ENCODE results near the gene CXorf49. TPM values are rescaled to one million over a fixed set of nuclear protein-coding genes. Genes with fewer than 3 reads are reported as not detected.
"Not testable (repeated sequence)": the region's sequence is repeated elsewhere in the genome, so short reads cannot be mapped to it uniquely, and the experiment has no call there.

The CXorf49 gene
- total RNA-seq, result not detected in 2 replicates

GRCh38 chrX:71718185-71718584 is at the start of gene CXorf49:
Gene CXorf49, minus strand, starts transcription at chrX:71718285. Its CDS starts 134 bp downstream, at chrX:71718151.
- CTCF ChIA-PET; intact Hi-C loops (cut with micrococcal nuclease); ATAC-seq (ENCODE audit: low read depth); POLR2A ChIA-PET; H3K9me3 Mint-ChIP-seq; H3K4me3 Mint-ChIP-seq; H3K27me3 Mint-ChIP-seq; H3K4me1 Mint-ChIP-seq; DNase-seq; H3K27ac Mint-ChIP-seq; H3K36me3 Mint-ChIP-seq (ENCODE audit: low read depth): not testable (repeated sequence)

GRCh38 chrX:71767134-71767533 is 49.0 kb upstream of the CXorf49 start:
- H3K4me3 Mint-ChIP-seq, CTCF ChIA-PET, H3K4me1 Mint-ChIP-seq: not testable (repeated sequence)

GRCh38 chrX:71765613-71766012 is 47.5 kb upstream of the CXorf49 start:
- DNase-seq; intact Hi-C loops (cut with micrococcal nuclease): not testable (repeated sequence)

More at GRCh38 chrX:71767134-71767533, 49.0 kb upstream of the CXorf49 start:
- POLR2A ChIA-PET; H3K27ac Mint-ChIP-seq; ATAC-seq (ENCODE audit: low read depth); H3K9me3 Mint-ChIP-seq; intact Hi-C loops (cut with micrococcal nuclease); H3K27me3 Mint-ChIP-seq; H3K36me3 Mint-ChIP-seq (ENCODE audit: low read depth); DNase-seq: not testable (repeated sequence)

GRCh38 chrX:71764832-71765231 is 46.7 kb upstream of the CXorf49 start:
- CTCF ChIA-PET; H3K9me3 Mint-ChIP-seq; POLR2A ChIA-PET; DNase-seq; H3K4me1 Mint-ChIP-seq; H3K27me3 Mint-ChIP-seq; H3K36me3 Mint-ChIP-seq (ENCODE audit: low read depth); ATAC-seq (ENCODE audit: low read depth); H3K4me3 Mint-ChIP-seq; intact Hi-C loops (cut with micrococcal nuclease); H3K27ac Mint-ChIP-seq: not testable (repeated sequence)

More at GRCh38 chrX:71765613-71766012, 47.5 kb upstream of the CXorf49 start:
- H3K27ac Mint-ChIP-seq; H3K36me3 Mint-ChIP-seq (ENCODE audit: low read depth); POLR2A ChIA-PET; H3K9me3 Mint-ChIP-seq; ATAC-seq (ENCODE audit: low read depth); H3K4me3 Mint-ChIP-seq; H3K4me1 Mint-ChIP-seq; CTCF ChIA-PET; H3K27me3 Mint-ChIP-seq: not testable (repeated sequence)

- DNase-seq; H3K27me3 Mint-ChIP-seq; H3K4me3 Mint-ChIP-seq; H3K27ac Mint-ChIP-seq; H3K36me3 Mint-ChIP-seq (ENCODE audit: low read depth); H3K4me1 Mint-ChIP-seq; POLR2A ChIA-PET; CTCF ChIA-PET; H3K9me3 Mint-ChIP-seq; ATAC-seq (ENCODE audit: low read depth); intact Hi-C loops (cut with micrococcal nuclease): not testable (repeated sequence)
Observed at GRCh38 chrX:71763049-71763448, 45.0 kb upstream of the CXorf49 start, which contains the start of gene CXorf49B. Gene CXorf49B, plus strand, starts transcription at chrX:71763349. Its CDS starts 75 bp downstream, at chrX:71763424.

GRCh38 chrX:71760688-71761281 is 42.7 kb upstream of the CXorf49 start:
- H3K27me3 Mint-ChIP-seq; H3K9me3 Mint-ChIP-seq; H3K27ac Mint-ChIP-seq; H3K36me3 Mint-ChIP-seq (ENCODE audit: low read depth); DNase-seq; H3K4me3 Mint-ChIP-seq; POLR2A ChIA-PET; CTCF ChIA-PET; intact Hi-C loops (cut with micrococcal nuclease); H3K4me1 Mint-ChIP-seq; ATAC-seq (ENCODE audit: low read depth): not testable (repeated sequence)

GRCh38 chrX:71720289-71720886 is 2.3 kb upstream of the CXorf49 start:
- DNase-seq; intact Hi-C loops (cut with micrococcal nuclease); CTCF ChIA-PET; H3K36me3 Mint-ChIP-seq (ENCODE audit: low read depth); ATAC-seq (ENCODE audit: low read depth); H3K9me3 Mint-ChIP-seq; H3K4me1 Mint-ChIP-seq; H3K27ac Mint-ChIP-seq; POLR2A ChIA-PET; H3K27me3 Mint-ChIP-seq; H3K4me3 Mint-ChIP-seq: not testable (repeated sequence)

GRCh38 chrX:71719195-71719594 is 1.1 kb upstream of the CXorf49 start:
- H3K4me1 Mint-ChIP-seq; H3K9me3 Mint-ChIP-seq; CTCF ChIA-PET; H3K36me3 Mint-ChIP-seq (ENCODE audit: low read depth); ATAC-seq (ENCODE audit: low read depth); H3K27me3 Mint-ChIP-seq; DNase-seq; H3K4me3 Mint-ChIP-seq; H3K27ac Mint-ChIP-seq; intact Hi-C loops (cut with micrococcal nuclease); POLR2A ChIA-PET: not testable (repeated sequence)

- CTCF ChIA-PET; H3K27me3 Mint-ChIP-seq; H3K4me3 Mint-ChIP-seq; H3K36me3 Mint-ChIP-seq (ENCODE audit: low read depth); H3K9me3 Mint-ChIP-seq; H3K27ac Mint-ChIP-seq; H3K4me1 Mint-ChIP-seq; DNase-seq; intact Hi-C loops (cut with micrococcal nuclease); POLR2A ChIA-PET; ATAC-seq (ENCODE audit: low read depth): not testable (repeated sequence)
Observed at GRCh38 chrX:71716323-71716722, 1.8 kb downstream of the CXorf49 start.

- H3K9me3 Mint-ChIP-seq; H3K4me3 Mint-ChIP-seq; POLR2A ChIA-PET; H3K27me3 Mint-ChIP-seq; CTCF ChIA-PET; intact Hi-C loops (cut with micrococcal nuclease); H3K4me1 Mint-ChIP-seq; DNase-seq; H3K36me3 Mint-ChIP-seq (ENCODE audit: low read depth); H3K27ac Mint-ChIP-seq; ATAC-seq (ENCODE audit: low read depth): not testable (repeated sequence)
Observed at GRCh38 chrX:71715551-71715950, 2.5 kb downstream of the CXorf49 start.

- H3K4me3 Mint-ChIP-seq; H3K27ac Mint-ChIP-seq; H3K36me3 Mint-ChIP-seq (ENCODE audit: low read depth); H3K4me1 Mint-ChIP-seq; H3K27me3 Mint-ChIP-seq; intact Hi-C loops (cut with micrococcal nuclease); H3K9me3 Mint-ChIP-seq; ATAC-seq (ENCODE audit: low read depth); CTCF ChIA-PET; POLR2A ChIA-PET; DNase-seq: not testable (repeated sequence)
Observed at GRCh38 chrX:71714064-71714463, 4.0 kb downstream of the CXorf49 start.

GRCh38 chrX:71702853-71703252 is 15.2 kb downstream of the CXorf49 start:
- ATAC-seq (ENCODE audit: low read depth); CTCF ChIA-PET; POLR2A ChIA-PET; H3K27me3 Mint-ChIP-seq; H3K4me1 Mint-ChIP-seq; DNase-seq; H3K4me3 Mint-ChIP-seq; intact Hi-C loops (cut with micrococcal nuclease); H3K9me3 Mint-ChIP-seq; H3K36me3 Mint-ChIP-seq (ENCODE audit: low read depth); H3K27ac Mint-ChIP-seq: not testable (repeated sequence)

- ATAC-seq (ENCODE audit: low read depth); CTCF ChIA-PET; H3K4me1 Mint-ChIP-seq; intact Hi-C loops (cut with micrococcal nuclease); H3K9me3 Mint-ChIP-seq; H3K4me3 Mint-ChIP-seq; H3K27me3 Mint-ChIP-seq; H3K27ac Mint-ChIP-seq; H3K36me3 Mint-ChIP-seq (ENCODE audit: low read depth); DNase-seq; POLR2A ChIA-PET: not testable (repeated sequence)
Observed at GRCh38 chrX:71699023-71699344, 19.1 kb downstream of the CXorf49 start.
